GM18951 (cell line): ENCODE results near the gene SCYGR5.
"Not testable (repeated sequence)": the region's sequence is repeated elsewhere in the genome, so short reads cannot be mapped to it uniquely, and the experiment has no call there.

Experiments
- POLR2A ChIP-seq: IDR thresholded peaks from 4 replicates; pipeline ENCODE4 v1.6.1; 2011; ENCODE audit warnings: mild to moderate bottlenecking; ENCODE audit not compliant: insufficient read length, insufficient read depth; ENCODE audit errors: extremely low read depth
- in situ Hi-C: fragments of 300-500 bp; cut with MboI; formaldehyde crosslinking; loops from one replicate; pipeline ENCODE4 v1.12.0; 2022; ENCODE audit warnings: low sequenced_read_pairs, mixed read lengths, inconsistent platforms; ENCODE audit not compliant: unreplicated experiment

The SCYGR5 gene, protein sequence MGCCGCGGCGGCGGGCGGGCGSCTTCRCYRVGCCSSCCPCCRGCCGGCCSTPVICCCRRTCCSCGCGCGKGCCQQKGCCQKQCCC

DNA sequence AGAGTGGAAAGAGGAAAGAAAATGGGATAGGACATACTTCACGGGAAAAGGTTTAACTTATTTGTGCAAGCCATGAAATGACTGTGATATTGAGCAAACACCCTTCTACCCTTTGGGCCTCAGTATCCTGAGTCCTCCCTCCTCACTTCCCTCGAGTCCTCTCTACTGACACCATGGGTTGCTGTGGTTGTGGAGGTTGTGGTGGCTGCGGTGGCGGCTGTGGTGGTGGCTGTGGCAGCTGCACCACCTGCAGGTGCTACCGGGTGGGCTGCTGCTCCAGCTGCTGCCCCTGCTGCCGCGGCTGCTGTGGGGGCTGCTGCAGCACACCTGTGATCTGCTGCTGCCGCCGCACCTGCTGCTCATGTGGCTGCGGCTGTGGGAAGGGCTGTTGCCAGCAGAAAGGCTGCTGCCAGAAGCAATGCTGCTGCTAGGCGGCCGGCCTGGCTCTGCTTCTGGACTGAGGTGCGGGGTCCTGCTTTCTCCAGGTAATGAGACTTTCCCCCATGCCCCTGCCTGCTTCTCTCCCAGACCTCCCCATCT, at the start of gene SCYGR5:
Gene SCYGR5 (plus strand): TSS at position 174 of the 540 bp plus-strand sequence. CDS start 0 bp downstream, at position 174.
- in situ Hi-C loops = not testable (repeated sequence)

DNA sequence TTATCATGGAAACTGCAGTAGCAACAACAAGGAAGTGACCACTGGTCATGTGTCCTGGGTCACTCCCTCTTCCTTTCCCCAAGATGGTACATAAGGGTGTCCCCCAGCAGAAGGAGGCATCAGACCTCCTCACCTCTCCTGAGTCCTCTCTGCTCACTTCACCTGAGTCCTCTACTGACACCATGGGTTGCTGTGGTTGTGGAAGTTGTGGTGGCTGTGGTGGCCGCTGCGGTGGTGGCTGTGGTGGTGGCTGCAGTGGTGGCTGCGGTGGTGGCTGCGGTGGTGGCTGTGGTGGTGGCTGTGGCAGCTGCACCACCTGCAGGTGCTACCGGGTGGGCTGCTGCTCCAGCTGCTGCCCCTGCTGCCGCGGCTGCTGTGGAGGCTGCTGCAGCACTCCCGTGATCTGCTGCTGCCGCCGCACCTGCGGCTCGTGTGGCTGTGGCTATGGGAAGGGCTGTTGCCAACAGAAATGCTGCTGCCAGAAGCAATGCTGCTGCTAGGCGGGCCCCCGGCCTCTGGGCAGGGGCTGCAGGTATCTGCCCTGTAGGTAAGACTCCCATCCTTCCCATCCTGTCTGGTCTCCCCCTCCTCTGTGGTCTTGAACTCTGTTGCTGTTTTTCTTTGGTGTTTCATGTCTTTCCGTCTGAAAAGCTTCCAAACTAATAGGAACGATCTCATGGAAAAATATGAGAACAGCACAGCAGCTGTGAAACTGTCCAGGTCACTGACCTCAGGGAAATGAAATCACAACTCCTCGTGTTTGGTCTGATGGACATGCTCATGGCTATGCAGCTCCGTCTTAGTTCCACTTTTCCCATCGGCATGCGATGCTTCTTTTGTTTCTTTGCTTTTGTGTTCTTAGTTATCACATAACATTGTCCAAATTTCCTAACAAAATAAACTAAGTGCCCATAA, 49.0 kb upstream of the SCYGR5 start, which contains the start of gene SCYGR4:
Gene SCYGR4 (plus strand): TSS at position 183 of the 915 bp plus-strand sequence. CDS start 0 bp downstream, at position 183.
- in situ Hi-C loops = no loop called here
- no peak for TF ChIP-seq POLR2A

DNA sequence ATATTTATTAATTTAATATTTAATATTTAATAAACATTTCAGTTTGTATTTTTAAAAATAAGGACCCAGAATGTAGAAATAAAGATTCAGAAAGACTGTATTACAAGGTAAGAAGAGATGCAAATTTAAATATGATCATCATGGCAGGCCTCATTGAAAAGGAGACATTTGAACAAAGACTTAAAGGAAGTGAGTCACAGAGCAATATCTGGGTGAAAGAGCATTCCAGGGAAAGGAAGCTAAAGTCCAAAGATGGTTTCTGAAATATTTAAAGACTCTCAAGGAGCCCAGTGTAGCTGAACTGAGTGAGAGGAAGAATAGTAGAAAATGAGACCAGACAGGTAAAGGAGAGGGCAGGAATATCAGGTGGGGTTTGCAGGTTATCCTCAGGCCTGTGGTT, 43.4 kb upstream of the SCYGR5 start:
- TF ChIP-seq POLR2A = no peak
- in situ Hi-C loops = no loop called here

DNA sequence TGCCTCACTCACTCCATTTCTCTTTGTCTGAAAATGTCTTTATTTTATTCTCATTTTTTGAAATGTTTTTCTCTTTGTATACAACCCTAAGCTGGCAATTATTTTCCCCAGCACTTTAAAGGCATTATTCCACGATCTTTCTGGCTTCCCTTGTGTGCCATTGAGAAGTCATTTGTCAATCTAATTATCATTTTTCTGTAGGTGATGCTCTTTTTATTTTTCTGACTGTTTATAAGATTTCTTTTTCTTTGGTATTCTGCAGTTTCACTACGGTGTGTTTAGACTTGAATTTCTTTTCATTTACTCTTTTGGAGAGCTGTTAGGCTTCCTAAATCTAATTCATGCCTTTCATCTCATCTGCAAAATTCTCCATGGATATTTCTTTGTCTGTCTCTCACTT, 41.2 kb upstream of the SCYGR5 start:
- TF ChIP-seq POLR2A = no peak
- in situ Hi-C loops = no loop called here

DNA sequence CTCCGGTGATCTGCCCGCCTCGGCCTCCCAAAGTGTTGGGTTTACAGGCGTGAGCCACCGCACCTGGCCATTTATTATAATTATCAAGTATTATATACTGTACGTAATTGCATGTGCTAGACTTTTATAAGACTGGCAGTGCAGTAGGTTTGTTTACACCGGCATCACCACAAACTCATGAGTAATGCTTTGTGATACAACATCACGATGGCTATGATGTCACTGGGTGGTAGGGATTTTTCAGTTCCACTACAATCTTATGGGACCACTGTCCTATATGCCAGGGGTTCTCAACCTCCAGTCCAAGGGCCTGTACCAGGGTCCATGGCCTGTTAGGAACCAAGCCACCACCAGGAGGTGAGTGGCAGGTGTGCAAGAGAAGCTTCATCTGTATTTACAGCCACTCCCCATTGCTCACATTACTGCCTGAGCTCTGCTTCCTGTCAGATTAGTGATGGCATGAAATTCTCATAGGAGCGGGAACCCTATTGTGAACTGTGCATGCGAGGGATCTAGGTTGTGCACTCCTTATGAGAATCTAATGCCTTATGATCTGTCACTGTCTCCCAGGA, 39.9 kb upstream of the SCYGR5 start:
- no peak for TF ChIP-seq POLR2A
- in situ Hi-C loops = no loop called here

DNA sequence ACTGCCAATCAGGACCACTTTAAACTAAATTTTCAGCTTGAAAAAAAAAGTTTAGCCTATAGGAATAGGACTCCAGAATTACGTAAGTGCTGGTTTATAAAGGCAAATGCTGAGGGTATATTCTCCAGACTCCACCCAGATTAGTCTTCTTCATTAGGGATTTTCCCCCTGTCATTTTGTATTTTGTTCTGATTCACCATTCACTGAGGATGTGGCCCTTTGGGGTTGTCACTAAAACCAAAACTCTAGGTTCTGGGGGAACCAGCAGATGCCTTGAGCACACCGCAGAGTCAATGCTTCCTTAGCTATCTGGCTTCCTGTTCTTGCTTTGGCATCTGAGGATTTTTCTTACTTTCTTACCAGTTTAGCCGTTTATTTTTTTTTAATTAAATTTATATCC, 38.8 kb upstream of the SCYGR5 start:
- in situ Hi-C loops = no loop called here
- TF ChIP-seq POLR2A = no peak

DNA sequence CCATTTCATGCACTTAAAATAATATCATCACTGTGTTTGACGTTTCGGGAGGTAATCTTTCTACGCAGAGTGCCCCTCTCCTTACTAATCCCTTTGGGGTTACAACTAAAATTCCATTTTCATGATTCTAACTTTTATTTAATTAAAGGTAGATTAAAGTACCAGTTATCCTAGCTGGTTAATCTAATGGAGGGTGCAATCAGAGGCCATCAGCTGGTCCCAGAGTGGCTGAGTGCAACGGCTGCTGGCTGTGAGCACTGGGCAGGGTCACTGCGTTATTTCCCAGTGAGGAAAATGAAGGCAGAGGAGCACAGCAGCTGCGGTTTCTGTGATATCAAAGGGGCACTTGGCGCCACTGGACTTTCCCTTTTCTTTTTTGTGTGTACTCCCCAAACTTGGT, 37.2 kb upstream of the SCYGR5 start:
- in situ Hi-C loops = no loop called here
- no peak for TF ChIP-seq POLR2A

DNA sequence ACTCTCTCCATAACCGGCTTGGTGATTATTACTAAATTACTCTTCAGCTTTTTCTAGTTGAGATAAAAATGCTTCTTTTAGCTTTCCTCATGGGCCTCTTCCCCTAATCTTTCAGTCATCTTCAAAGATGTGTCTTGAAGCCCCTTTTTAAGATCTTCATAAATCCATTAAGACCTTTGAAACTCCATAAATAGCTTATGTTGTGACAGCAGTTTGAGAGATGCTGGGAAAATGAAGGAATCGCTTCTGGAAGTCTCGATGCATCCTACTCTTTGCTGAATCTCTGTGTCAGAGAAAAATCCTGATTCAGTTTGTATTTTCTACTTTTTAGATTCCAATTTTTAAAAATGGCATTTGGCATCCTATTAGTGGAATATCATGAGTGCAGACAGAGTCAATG, 36.3 kb upstream of the SCYGR5 start:
- in situ Hi-C loops = no loop called here
- no peak for TF ChIP-seq POLR2A

DNA sequence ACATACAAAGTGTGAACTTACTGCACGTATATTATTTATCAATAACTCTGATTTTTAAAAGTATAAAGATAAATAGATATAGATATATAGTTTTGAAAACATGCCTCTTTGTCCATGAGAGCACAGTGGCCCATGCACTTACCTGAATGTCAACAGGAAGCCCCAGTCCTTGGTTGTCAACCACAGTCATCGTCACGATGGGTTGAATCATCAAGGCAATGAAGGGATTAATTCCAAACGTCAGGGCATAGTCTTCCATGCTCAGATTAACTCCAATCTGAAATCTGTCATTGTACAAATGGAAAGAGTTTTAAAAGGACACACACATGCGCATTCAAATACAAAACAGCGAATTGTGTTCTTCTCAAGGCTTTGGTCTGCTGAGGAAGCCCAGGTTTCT, 33.8 kb upstream of the SCYGR5 start:
- TF ChIP-seq POLR2A = no peak
- in situ Hi-C loops = no loop called here

DNA sequence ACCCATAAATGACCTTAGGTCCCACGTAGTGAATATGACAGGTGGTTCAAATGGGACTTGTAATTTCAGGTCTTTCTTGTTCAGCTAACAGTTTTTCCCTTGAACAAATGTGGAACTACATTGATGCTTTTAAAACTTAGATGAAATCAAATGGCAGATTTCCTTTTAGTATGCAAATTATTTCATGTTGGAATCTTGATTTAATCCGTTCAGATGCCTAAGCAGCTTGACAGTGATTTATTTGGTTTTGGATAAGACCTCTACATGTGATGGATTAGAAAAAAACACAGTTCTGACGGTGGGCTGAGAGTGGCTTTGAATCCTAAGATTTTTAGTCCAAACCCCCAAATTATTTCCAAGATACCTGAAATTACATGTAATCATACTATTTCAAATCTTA, 32.4 kb upstream of the SCYGR5 start:
- TF ChIP-seq POLR2A = no peak
- in situ Hi-C loops = no loop called here

DNA sequence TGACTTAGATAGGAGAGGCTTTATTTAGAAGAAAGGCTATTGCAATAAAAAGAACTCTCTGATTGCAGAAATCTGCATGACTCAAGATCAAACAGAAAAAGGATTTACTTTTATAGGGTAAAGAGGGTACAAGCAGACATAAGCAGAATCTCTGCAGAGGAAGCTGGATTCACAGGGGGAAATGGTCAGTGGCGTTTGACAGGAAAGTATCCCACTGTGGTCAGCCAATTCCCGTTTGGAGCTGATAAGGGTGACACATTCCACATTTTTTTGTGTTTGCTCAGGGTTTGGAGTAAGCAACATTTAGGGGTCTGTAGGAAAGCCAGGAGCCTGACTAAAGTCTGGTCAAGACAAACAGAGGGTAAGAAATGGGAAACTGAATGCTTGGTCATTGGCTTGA, 23.9 kb upstream of the SCYGR5 start:
- in situ Hi-C loops = no loop called here
- no peak for TF ChIP-seq POLR2A

DNA sequence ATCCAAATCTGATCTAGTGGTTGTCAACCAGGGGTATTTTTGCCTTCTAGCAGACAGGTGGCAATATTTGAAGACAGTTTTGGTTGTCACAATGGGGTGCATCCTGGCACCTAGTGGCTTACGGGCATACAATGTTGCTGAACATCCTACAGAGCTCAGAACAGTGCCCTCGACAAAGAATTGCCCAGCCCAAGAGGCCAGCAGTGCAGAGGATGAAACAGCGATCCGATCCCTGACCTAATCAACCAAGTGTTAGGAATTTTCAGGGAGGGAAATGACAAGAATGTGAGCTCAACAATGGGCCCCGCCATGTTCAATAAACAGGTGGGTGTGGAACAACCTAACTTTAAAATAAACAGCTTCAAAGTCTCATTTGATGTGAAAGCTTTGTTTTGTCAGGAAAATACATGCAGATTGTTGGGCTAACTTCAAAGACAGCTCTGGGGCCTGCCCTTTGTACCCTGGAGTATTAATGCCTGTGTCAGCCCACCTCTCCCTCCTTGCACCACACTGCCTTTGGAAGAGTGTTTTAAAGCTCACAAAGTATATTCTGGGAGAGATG, 22.5 kb upstream of the SCYGR5 start:
- TF ChIP-seq POLR2A = no peak
- in situ Hi-C loops = no loop called here

DNA sequence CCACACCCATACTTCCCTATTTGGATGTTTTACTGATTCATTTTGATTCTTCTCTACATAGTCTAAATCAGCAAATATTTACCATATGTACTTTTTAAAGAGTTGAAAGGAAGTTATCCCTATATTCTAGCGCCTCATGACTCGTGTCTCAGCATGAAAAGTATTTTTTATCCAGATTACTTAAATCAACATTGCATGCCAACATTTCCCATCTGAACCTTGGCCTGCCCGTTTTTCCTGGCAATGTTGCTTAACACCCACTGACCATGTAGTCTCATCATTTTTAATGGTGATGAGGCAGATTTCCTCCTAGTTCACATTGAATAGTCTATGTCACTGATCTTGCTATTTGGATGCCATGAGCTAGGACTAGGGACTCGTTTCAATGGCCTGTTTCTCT, 13.2 kb upstream of the SCYGR5 start:
- TF ChIP-seq POLR2A = no peak
- in situ Hi-C loops = no loop called here
